Endothelial cell of umbilical vein (primary cell): ENCODE results near the gene HUWE1. TPM values are rescaled to one million over a fixed set of nuclear protein-coding genes. Genes with fewer than 3 reads are reported as not detected.

Source experiments
- BruUV-seq: library from RNA; stranded (reverse); fragments of 400-500 nt; replicated peaks from 2 replicates; lab custom pipeline; 2021; lab: Mats Ljungman, UMichigan
- CTCF ChIA-PET: fragments of 300-600, 350-600 bp; sonication (Branson Sonifier 250); formaldehyde crosslinking; loops from one replicate; lab custom pipeline; 2021; ENCODE audit warnings: antibody characterized with exemption, inconsistent platforms; lab: Charles Lee
- POLR2A ChIA-PET: fragments of 300-600, 350-600 bp; sonication (Branson Sonifier 250); formaldehyde crosslinking; loops from one replicate; lab custom pipeline; 2021; ENCODE audit warnings: antibody characterized with exemption, inconsistent platforms; lab: Charles Lee
- DNase-seq: peaks from one replicate; pipeline ENCODE4 v3.0.0-alpha.2; 2011; ENCODE audit warnings: low read depth, low spot score
- FAIRE-seq: peaks from 2 replicates; lab custom pipeline; 2011; peaks lifted over from hg19 to GRCh38; lab: Jason Lieb, UNC
- H2AFZ ChIP-seq: 2 replicates; pipeline ENCODE4 v1.6.0; 2012; ENCODE audit warnings: low read depth, low read length, control low read depth, inconsistent platforms
- H3K27ac ChIP-seq: 2 replicates; pipeline ENCODE4 v1.5.1; 2011; ENCODE audit warnings: low read depth, mild to moderate bottlenecking, control low read depth, low read length, moderate library complexity; ENCODE audit not compliant: insufficient read depth
- H3K27me3 ChIP-seq, 2 experiments: 2 replicates each; pipeline versions ENCODE4 v1.6.0 to v1.6.1; 2011; ENCODE audit warnings: low read length in 2 of 2, mixed read lengths in 1 of 2; ENCODE audit not compliant: control insufficient read depth in 2 of 2, insufficient read depth in 2 of 2
- H3K36me3 ChIP-seq, 2 experiments: 2 replicates in 1 of 2; 3 replicates in 1 of 2; pipeline ENCODE4 v1.5.1; 2011; ENCODE audit warnings: low read length in 2 of 2, mild to moderate bottlenecking in 1 of 2, moderate library complexity in 1 of 2; ENCODE audit not compliant: control insufficient read depth in 2 of 2, insufficient read depth in 2 of 2; ENCODE audit errors: extremely low read depth in 1 of 2
- H3K4me1 ChIP-seq: 3 replicates; pipeline ENCODE4 v1.5.1; 2011; ENCODE audit warnings: mild to moderate bottlenecking, low read length; ENCODE audit not compliant: control insufficient read depth, insufficient read depth; ENCODE audit errors: extremely low read depth
- H3K4me2 ChIP-seq: 2 replicates; pipeline ENCODE4 v1.6.1; 2011; ENCODE audit warnings: low read length, control low read depth, mixed read lengths; ENCODE audit not compliant: insufficient read depth
- H3K4me3 ChIP-seq, 3 experiments: fragments of 200-600 bp in 1 of 3; sonication (generic), shearing (Covaris generic) in 1 of 3; replicated peaks in 1 of 3; 2 replicates each; pipeline ENCODE4 v1.5.1; 2011 to 2016; ENCODE audit warnings: control low read depth in 3 of 3, low read length in 3 of 3, mild to moderate bottlenecking in 2 of 3, inconsistent platforms in 1 of 3, low read depth in 1 of 3, moderate library complexity in 1 of 3; ENCODE audit not compliant: insufficient read depth in 1 of 3
- H3K79me2 ChIP-seq: 2 replicates; pipeline ENCODE4 v1.6.0; 2012; ENCODE audit warnings: low read length, inconsistent platforms; ENCODE audit not compliant: control insufficient read depth, insufficient read depth
- H3K9ac ChIP-seq: replicated peaks from 2 replicates; pipeline ENCODE3; 2011; ENCODE audit warnings: low read length, control low read depth; ENCODE audit not compliant: insufficient read depth; ENCODE audit errors: extremely low read depth
- H3K9me1 ChIP-seq: replicated peaks from 3 replicates; pipeline ENCODE4 v1.6.0; 2011; ENCODE audit warnings: mild to moderate bottlenecking, low read length; ENCODE audit not compliant: control insufficient read depth, insufficient read depth; ENCODE audit errors: extremely low read depth
- H3K9me3 ChIP-seq: replicated peaks from 2 replicates; pipeline ENCODE4 v1.5.1; 2012; ENCODE audit warnings: low read length, inconsistent platforms; ENCODE audit not compliant: control insufficient read depth, insufficient read depth
- H4K20me1 ChIP-seq: replicated peaks from 2 replicates; pipeline ENCODE3; 2011; ENCODE audit warnings: mild to moderate bottlenecking, low read length; ENCODE audit not compliant: control insufficient read depth, insufficient read depth; ENCODE audit errors: extremely low read depth
- CTCF ChIP-seq, 2 donors: IDR thresholded peaks; 1 replicate in 1 of 2; 2 replicates in 1 of 2; pipeline ENCODE4 v1.5.1; 2011; ENCODE audit warnings: low read length in 2 of 2, mild to moderate bottlenecking in 2 of 2, moderate library complexity in 2 of 2, control low read depth in 1 of 2, inconsistent platforms in 1 of 2, low read depth in 1 of 2; ENCODE audit not compliant: insufficient read depth in 1 of 2; ENCODE audit errors: extremely low read depth in 1 of 2
- EZH2 ChIP-seq: IDR thresholded peaks from 2 replicates; pipeline ENCODE4 v1.6.1; 2012; ENCODE audit warnings: borderline replicate concordance, low read depth, mild to moderate bottlenecking, moderate library complexity, low read length, inconsistent platforms; ENCODE audit not compliant: severe bottlenecking
- FOS ChIP-seq: IDR thresholded peaks from 2 replicates; pipeline ENCODE4 v1.6.1; 2011; ENCODE audit warnings: mild to moderate bottlenecking, low read length, moderate library complexity, borderline replicate concordance; ENCODE audit not compliant: insufficient read depth
- GATA2 ChIP-seq: IDR thresholded peaks from 2 replicates; pipeline ENCODE4 v1.7.0; 2011; ENCODE audit warnings: low read depth, mild to moderate bottlenecking, moderate library complexity, mixed read lengths, low read length; ENCODE audit not compliant: insufficient read length, insufficient read depth
- JUN ChIP-seq: IDR thresholded peaks from 2 replicates; pipeline ENCODE4 v1.6.1; 2011; ENCODE audit warnings: borderline replicate concordance, low read depth; ENCODE audit not compliant: insufficient read length, insufficient read depth
- MAX ChIP-seq: IDR thresholded peaks from 2 replicates; pipeline ENCODE4 v1.6.1; 2011; ENCODE audit not compliant: insufficient read depth, insufficient read length
- MYC ChIP-seq: IDR thresholded peaks from one replicate; pipeline ENCODE4 v1.6.1; 2011; ENCODE audit warnings: mild to moderate bottlenecking, low read depth, low read length
- POLR2A ChIP-seq: IDR thresholded peaks from 2 replicates; pipeline ENCODE4 v1.6.1; 2012; ENCODE audit warnings: low read depth, mild to moderate bottlenecking, control low read depth, low read length
- POLR2AphosphoS5 ChIP-seq: IDR thresholded peaks from 2 replicates; pipeline ENCODE4 v1.6.1; 2012; ENCODE audit warnings: low read depth, mild to moderate bottlenecking, control low read depth, low read length, moderate library complexity; ENCODE audit not compliant: insufficient read depth
- dilution Hi-C: fragments of 300-500 bp; cut with MboI; formaldehyde crosslinking; loops from one replicate; pipeline ENCODE4 v1.15.0; 2019; ENCODE audit warnings: low sequenced_read_pairs; ENCODE audit not compliant: extremely low pct_ligation_motif_present
- intact Hi-C: fragments of 100-400 bp; cut with micrococcal nuclease; formaldehyde crosslinking; loops from one replicate; pipeline ENCODE4 v1.10.0; 2022
- polyA plus RNA-seq, 4 experiments: library from polyadenylated mRNA; depleted of rRNA in 3 of 4; stranded (reverse) in 3 of 4; unstranded in 1 of 4; fragments of >200 nt; gene quantifications; 2 replicates each; pipeline versions ENCODE4 v1.2.1 to v1.2.3, GENCODE V29; 2011 to 2012; ENCODE audit warnings: missing spikeins in 1 of 4
- total RNA-seq: library from RNA; stranded (reverse); gene quantifications from 2 replicates; pipeline ENCODE4 v1.2.3, GENCODE V29; 2021

The HUWE1 gene
- total and polyA plus RNA-seq, 2 donors (not counting 3 experiments of a cell fraction or from before 2014, with no cell fraction given) = 66.6 to 210 TPM

GRCh38 chrX:53666171-53666570 lies 20.3 kb downstream of the HUWE1 start:
- Histone ChIP-seq H3K9me3 (no peaks in the 10 kb centered on the region), H3K27ac (no peak overlapping the region), H3K4me3 (no peak overlapping the region), H4K20me1 (no peaks in the 10 kb centered on the region), H3K36me3 (peaks cover 0 to 2% of the 10 kb centered on the region in 2 experiments), H3K27me3 (no peaks in the 10 kb centered on the region), H3K79me2 (peaks cover 89% of the 10 kb centered on the region), H3K9me1 (no peaks in the 10 kb centered on the region), H2AFZ (no peak overlapping the region), H3K9ac (no peak overlapping the region), H3K4me1 (no peaks in the 10 kb centered on the region), H3K4me2 (no peak overlapping the region)
- POLR2A ChIA-PET = no interaction called here
- intact Hi-C loops = no loop called here
- CTCF ChIA-PET = no interaction called here
- DNase-seq (no peak), FAIRE-seq (no peak)
- no peak for TF ChIP-seq JUN
- TF ChIP-seq GATA2 = no peak
- no peak for TF ChIP-seq MAX
- no peak for TF ChIP-seq POLR2AphosphoS5
- TF ChIP-seq EZH2 = no peak
- no peak for TF ChIP-seq CTCF (IDR thresholded peaks at IDR 0.05; ENCODE audit: extremely low read depth in 1 of 2, insufficient read depth in 1 of 2, low read depth in 1 of 2, low read length in 2 of 2)
- no peak for TF ChIP-seq FOS
- no peak for TF ChIP-seq POLR2A
- no peak for TF ChIP-seq MYC
- BruUV-seq = no TSS peak
- dilution Hi-C loops = no loop called here
